ENCODE results near the gene ACADVL.
A peak's percentile ranks its signal among the peaks of the same experiment; 100 is the strongest.

Gene ACADVL

DNA sequence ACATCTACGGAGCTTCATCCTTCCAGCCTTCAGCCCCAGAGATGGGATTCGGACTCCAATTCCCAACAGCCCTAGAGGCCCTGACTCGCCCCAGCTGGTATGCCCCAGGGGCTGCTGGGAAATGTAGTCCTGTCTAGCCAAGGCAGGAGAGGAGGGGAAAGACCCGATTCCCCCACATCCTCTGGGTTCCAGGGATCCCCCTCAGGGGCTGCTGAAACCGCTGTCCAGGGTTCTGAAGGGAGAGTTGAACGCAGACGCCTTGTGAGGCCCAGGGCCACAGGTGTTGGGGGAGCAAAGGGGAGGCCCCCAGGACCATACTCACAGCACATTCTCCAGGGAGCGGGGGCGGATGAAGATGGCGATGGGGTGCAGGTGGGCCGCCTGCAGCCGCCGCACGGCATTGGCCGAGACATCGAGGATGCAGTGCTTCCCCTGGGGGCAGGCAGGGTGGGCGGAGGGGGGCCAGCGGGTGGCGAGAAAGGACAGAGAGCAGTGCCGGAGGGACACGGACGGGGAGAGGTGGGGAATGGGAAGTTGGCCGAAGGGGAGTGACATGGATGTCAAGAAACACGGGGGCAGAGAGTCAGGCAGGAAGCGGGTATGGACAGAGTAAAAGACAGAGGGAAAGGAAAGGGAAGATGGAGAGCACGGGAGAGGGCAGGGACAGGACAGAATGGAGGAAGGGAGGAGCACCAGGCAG, 28.0 kb upstream of the ACADVL start:
- DNase-seq (ENCODE audit: low read depth, low spot score) = peak; percentile 64

DNA sequence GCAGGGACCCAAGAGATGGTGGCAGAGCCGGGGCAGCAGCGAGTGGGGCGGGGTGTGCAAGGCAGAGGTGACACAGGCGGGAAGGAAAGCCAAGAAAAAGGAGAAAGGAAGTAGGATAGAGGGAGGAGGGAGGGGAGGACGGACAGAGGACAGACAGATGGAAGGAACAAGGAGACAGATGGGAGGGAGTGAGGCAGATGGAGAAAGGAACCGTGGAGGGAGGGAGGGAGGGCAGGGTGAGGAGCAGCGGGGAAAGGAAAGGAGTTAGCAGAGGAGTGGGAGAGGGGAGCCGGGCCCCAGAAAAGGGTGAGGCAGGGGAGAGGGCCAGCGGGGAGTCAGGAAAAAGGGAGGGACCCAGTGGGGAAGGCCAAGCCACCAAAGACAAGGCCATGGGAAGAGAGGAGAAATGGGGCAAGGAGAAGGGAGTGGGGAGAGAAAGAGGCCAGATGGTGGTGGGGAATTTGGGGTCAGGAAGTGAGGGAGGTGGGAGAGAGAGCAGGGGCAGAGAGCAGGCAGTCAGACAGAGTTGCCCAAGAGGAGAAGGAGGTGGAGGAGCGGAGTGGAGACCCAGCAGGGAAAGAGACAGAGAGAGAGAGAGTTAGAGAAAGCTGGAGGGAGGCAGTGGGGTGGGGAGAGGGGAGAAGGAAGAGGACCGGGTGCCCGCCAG, 27.3 kb upstream of the ACADVL start:
- no peak for DNase-seq (ENCODE audit: low read depth, low spot score)

DNA sequence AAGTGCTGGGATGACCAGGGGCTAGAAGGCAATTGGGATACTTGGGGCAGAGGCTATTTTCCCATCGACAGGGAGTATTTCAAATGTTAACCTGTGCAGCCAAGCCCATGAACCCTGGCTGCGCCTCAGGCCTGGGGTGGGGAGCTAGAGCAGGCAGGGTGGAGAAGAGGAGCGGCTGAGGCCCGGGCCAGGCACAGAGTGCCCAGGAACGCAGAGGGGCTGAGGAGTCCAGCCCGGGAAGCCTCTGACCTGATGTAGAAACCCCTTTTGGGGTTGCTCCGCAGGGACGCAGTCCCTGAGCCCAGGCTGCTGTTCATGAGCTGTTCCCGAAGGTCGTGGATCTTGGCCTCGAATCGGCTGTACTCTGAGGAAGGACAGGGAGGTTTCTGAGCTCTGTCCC, 23.8 kb upstream of the ACADVL start:
- DNase-seq (ENCODE audit: low read depth, low spot score) = no peak

DNA sequence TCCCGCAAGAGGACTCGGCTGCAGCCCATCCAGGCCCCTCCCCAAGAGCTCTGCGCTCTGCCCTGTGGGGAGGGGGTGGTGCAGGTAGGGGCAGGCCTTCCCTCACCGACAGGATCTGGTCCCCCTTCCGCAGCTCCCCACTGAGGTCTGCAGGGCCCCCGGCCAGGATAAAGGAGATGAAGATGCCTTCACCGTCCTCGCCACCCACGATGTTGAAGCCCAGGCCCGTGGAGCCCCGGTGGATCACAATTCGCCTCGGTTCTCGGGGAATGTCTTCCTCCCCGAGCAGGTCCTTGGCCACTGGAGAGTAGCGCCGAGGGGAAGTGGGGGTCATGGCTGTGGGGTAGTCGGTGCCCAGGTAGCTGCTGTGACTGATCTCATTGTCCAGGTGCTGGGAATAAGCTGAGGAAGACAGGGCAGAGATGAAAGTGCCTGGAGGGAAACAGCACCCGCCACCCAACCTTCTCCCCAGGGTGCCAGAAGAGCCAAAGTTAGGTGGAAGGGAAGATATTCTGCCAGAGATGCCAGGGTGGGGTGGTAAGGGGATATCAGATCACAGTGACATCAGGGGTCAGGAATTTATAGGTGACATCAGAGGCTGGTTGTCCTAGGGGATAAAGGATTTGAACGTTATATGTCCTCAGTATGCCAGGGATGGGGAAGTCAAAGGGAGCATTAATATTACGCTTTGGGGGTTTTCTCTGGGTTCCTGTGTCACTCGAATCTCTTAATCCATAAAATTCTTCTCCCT, 22.9 kb upstream of the ACADVL start:
- DNase-seq (ENCODE audit: low read depth, low spot score) = no peak

DNA sequence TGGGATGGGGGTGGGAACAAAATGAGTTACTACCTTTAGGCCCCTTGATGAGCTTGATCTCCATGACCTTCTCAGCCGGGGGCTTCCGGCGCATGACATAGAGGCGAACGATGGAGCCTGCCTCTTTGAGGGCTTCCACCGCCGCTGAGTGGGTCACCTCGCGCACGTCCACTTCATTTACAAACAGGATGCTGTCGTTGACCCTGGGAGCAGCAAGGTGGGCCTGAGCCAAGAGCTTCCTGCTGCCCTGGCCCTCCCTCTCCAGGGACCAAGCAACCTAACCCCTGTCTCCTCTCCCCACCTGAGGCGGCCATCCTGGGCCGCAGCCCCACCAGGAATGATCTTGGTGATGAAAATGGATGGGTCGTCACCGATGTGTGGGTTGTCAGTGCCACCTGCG, 16.3 kb upstream of the ACADVL start:
- DNase-seq (ENCODE audit: low read depth, low spot score) = no peak

DNA sequence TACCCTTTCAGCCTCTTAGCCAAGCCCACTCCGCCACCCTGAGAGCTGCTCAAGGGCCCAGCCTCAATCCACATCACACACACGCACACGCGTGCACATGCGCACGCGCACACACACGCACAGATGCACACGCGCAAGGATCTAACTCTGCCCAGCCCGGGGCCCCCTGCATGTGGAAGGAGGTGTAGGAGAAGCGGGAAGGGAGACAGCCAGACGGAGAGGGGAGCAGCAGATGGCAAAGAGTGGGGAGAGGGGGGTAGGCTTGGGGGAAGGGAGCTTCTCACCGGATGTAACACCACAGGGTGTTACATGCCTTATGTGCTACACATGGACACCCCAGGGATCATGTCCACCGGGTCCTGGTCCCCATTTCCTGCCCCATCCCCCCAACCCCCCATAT, 15.4 kb upstream of the ACADVL start:
- no peak for DNase-seq (ENCODE audit: low read depth, low spot score)

DNA sequence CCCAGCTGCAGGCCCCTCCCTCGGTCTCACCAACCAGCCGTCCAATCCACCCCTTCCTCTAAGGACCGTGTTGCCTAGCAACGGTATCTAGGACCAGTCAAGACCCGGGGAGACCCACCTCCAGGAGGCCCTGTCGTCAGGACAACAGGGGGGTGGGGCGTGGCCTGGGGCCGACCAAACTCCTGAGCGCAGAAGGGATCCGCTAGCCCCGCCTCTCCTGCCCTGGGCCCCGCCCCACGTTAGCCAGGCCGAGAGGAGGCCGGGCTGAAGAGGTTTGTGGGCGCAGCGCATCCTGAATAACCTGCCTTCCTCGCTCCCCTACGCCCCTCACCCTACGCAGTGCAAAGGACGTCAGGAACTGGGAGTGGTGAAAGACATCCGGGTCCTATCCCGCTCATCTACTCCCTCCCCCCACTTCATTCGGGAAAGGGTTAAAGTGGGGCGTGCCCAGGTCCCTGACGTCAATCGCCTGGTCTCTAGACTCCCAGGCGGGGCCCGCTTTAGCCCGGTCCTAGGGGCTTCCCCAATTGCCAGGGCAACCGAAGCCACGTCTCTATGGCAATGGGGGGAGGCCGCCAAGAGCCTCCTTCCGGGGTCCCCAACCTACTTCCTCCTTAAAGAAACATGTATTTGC, 14.8 kb upstream of the ACADVL start:
- peak; percentile 96 for DNase-seq (ENCODE audit: low read depth, low spot score)

DNA sequence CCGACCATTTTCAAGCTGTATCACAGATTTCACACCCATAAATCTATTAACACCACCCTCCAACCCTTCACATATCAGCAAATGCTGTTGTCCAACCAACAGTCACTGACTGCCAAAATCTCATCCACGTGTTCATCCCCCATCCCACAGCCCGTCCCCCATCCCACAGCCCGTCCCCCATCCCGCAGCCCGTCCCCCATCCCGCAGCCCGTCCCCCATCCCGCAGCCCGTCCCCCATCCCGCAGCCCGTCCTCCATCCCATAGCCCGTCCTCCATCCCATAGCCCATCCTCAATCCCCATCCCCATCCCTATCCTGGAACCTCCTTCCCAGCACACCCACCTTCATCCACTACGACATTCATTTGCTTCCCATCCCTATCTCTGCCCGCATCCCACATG, 14.2 kb upstream of the ACADVL start:
- no peak for DNase-seq (ENCODE audit: low read depth, low spot score)

DNA sequence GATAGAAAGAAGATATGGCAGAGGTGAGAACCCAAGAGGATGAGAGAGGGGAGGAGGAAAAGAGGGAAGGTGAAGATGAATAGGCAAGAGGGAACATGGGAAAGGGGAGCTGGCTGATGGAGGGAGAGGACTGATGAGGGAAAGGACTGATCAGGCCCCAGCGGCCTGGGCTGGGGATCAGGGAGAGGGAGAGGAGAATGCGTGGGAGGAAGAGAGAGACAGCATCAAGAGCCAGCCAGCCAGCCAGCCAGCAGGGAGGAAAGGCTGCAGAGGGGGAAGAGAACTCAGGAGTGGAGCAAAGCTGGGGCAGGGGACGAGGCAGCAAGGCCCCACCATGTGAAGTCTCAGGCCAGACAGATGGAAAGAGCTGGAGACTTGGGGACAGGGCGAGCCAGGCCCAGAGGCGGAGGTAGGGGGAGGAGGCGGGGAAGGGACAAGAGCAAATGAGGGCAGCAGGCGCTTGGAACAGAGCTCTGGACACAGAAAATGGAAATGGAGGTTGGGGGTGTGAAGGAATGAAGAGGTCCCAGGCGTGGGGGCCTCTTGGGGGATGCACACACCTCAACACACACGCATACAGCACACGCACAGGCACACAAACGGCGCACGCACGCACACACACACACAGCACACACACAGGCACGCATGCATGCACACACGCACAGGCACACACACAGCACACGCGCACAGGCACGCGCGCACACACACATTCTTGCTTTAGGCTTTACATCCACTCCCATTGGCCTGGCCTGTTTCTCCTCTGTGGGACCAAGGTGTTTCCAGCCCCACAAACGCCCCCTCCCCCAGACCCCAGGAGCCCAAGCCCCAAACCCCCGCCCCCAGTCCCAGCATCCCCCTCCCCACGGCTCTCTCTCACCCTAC, 12.4 kb upstream of the ACADVL start:
- no peak for DNase-seq (ENCODE audit: low read depth, low spot score)

DNA sequence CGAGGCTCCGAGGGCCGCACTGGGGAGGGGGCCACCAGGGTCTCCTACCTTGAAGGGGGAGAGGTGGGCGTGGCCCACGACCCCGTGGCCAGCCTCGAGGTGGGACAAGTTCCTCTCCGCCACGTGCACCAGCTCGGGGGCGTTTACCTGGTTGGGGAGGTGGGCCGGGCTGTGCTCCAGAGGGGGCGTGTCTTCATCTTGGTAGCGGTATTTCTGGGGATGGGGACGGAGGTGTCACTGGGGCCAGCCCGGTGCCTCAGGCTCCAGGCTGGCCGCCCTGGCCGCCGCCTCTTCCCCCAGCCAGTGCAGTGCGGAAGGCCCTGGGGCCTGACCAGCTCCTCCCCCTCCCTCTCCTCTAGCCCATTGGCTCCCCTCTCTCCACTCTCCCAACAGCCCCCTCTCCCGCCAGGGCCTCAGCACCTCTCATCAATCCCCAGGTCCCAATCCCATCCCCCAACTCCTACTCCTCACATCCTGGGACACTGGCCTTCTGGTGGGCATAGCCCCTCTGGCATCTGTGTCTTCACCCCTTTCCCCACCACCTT, 11.6 kb upstream of the ACADVL start:
- DNase-seq (ENCODE audit: low read depth, low spot score) = peak; percentile 90

DNA sequence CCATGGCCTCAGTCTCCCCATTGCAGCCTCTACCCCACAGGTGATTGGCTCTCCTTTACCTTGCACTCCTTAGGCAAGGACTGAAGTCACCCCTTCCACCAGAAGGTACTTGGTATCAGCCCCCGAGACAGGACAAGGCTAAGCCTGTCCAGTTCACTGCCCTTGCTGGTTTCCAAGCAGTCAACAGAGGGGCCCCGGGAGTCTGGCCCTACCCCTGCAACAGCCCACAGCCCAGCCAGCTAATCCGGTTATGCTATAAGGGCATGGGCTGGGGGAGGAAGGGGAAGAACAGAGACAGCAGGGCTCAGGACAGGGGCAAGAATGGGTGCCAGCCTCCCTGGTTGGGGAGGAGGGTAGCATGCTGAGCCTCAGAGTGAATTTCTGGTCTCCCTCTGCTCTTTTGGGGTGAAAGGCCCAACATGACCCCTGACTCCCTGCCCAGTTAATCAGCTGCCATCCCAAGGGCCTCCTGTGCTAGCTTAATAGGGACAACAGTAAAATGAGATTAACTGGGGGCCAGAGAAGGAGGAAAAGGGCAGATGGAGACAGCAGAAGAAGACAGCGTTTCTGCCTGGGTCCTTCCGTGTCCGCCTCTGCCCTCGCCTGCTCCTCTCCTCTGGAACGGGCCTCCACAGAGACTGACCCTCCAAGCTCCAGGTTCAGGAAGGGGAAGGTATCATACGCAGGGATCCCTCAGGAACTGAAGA, 10.8 kb upstream of the ACADVL start:
- no peak for DNase-seq (ENCODE audit: low read depth, low spot score)

DNA sequence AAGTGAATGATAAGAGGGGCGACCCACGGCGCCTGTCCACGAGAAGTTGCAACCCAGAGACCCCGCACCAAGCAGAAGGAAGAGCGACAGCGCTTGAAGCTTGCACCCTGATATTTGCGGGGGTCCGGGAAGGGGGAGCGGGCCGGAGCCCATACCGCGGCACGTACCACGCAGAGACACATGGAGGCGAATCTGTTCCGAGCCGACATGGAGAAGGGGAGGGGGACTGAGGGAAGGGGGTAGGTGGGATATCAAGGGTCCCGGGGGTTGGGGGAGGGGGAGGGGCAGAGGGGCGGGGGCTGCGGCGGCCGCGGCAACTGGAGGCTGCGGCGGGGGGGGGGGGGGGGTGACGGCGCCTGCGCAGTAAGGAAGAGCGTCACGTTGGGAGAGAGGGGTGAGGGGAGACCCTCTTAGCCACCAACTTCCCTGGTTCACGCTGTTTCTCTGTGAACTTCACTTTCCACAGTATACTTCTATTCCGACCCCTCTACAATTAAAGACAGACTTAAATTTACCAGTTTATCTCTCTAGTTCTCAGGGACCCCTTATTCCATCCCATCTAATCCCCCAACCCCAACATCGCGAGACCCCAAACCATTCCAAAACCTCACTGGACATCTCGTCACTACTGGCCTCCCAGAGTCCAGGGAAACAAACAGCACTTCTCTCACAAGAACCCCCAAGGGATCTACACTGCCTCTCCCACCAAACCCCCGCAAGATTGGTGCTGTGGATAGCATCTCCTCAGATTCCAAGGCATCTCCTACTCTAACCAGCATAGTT, 8.1 kb upstream of the ACADVL start:
- DNase-seq (ENCODE audit: low read depth, low spot score) = no peak

DNA sequence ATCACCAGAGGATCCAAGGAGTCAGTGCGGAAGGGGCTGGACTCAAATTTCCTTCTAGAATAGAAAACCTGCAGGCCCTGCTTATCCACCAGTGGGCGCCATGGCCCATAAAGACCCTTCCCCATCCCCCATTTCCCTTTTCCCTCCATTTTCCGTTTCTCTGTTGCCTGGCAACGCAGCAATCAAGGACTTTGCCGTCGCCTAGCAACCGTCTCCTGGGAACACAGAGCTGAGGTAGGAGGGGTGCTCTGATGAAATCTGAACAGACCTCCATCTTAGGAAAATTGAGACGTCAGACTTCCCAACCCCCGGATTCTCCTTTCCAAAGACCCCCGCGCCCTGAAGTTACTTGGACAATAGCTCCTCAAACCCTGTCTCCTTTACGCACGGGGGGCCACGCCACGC, 5.8 kb upstream of the ACADVL start:
- DNase-seq (ENCODE audit: low read depth, low spot score) = peak; percentile 99

DNA sequence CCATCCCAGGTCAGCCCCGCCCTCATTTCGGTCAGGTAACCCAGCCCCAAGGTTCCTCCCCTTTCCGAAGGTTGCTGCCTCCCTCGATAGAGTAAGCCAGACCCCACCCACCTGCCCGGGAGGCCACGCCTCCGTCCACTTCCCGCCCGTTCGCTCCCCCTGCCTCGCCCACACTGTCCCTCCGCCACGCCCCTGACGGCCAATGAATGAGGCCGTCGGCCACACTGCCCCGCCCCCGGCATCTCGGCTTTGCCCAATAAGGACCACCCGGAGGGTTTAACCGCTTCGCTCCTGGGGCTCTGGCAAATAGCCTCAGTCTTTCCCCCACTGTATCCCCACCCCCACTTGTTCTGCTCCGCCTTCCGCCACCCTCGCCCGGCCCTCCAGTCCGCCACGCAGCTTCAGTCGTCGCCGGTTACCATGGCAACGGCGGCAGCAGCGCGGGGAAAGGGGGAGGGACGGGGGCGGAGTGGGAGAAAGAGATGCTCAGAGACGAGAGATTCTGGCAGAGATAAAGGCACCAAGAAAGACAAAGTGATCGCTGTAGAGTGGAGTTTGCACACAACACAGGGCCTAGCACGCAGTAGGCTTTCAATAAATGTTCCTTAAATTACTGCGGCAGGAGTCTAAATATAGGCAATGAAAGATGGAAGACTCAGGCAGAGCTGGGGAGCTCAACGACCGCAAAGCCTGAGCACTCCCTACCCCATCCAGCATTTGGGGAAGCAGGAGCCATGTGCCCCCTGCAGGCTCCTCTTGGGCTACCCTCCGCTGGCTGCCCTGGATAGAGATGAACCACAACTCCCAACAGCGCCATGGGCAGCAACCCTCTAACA, 5.2 kb upstream of the ACADVL start:
- peak; percentile 99 for DNase-seq (ENCODE audit: low read depth, low spot score)

DNA sequence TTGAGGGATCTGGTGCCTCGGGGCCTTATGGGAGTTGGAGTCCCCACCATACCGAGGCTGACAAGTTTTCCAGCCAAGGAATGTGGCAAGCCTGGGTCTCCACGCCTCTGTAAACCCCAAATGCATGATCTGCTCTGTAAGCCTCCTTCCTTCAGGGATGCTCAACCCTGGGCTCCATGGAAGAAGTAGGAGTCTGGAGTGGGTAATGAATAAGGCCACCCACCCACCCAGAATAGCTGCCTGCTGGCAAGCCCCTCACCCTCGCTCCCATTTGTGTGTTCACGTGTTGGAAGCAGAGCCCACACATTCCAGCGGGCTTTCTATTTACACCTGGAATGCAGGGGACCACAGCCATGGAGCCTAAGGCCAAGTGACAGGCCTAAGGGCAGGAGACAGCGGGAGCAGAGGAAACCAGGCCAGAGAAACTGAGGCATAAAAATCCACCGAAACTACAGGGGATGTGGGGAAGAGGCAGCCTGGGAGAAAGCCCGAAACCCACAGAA, 4.6 kb upstream of the ACADVL start:
- no peak for DNase-seq (ENCODE audit: low read depth, low spot score)

DNA sequence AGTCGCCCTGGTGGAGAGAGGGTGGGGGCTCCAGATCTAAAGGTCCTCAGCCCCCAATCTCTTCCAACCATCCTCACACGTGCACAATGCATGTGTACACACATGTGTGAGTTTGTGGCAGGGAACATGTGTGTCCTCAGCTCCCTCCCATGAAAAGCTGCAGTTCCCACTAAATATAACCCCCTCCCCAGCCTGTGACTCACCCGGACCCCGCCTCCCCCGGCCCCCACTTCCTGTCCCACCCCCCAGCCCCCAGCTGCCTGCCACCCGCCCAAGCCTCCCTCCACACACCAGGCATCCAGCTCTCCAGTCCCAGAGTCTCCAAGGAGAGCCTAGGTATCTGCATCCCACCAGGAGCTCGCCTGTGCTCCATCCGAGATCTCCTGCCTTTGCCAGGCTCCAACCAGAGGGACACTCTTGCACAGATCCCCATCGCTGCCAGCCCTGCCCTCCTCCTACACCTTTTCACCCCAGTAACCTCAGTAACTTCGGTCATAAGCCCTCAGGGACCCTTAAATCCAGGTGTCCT, 4.0 kb upstream of the ACADVL start:
- DNase-seq (ENCODE audit: low read depth, low spot score) = no peak

DNA sequence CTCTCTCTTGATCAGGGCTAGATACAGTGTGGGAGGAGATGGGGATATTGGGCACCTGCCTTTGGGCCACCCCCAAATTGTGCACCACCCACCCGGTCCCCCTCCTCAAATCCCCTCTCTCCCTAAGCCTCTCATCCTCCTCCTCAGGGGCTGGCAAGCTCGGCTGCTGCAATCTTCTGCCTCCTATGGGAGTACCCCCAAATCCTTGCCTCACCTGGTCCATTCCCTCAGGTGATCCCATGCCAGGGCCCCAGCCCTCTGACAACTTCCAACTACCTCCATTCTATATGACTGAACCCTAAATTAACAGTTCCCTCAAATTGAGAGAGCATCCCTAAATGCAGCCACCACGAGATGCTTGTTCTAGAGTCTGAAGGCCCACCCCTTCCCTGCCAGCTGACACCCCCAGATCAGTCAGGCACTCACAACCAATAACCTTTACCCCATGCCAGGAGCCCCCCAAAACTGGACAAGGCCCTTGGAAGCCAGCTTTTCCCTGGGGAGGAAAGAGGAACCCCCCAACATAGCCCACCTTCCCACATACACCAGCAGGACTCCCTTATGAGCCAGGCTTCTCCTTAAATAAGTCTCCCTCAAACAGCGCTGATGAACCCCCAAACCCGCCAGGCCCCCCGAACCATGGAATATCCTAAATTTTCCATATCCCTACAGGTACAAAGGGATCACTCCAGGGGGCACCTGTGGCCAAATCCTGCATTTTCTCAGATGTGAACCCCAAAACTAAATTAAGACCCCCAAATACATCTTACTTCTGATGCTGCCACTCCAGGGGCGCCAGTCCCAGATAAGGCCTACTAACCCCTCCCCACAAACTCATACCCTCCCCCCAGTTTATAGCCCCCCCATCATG, 3.3 kb upstream of the ACADVL start:
- no peak for DNase-seq (ENCODE audit: low read depth, low spot score)

All from ELF-1 (cell line).